ENCODE data around the gene ATG4B.

ATG4B gene

GRCh38 chr2:241695651-241696050 lies 58.2 kb downstream of the ATG4B start:
- no peak for ATAC-seq

DNA sequence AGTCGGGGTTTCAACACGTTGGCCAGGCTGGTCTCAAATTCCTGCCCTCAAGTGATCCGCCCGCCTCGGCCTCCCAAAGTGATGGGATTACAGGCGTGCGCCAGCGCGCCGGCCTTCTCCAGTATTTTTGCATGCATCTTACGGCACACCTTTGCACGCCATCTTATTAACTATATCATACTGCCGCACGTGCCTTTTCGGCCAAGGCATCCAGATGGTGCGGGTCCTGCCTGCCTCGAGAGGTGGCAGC lies 63.6 kb downstream of the ATG4B start:
- ATAC-seq = no peak

DNA sequence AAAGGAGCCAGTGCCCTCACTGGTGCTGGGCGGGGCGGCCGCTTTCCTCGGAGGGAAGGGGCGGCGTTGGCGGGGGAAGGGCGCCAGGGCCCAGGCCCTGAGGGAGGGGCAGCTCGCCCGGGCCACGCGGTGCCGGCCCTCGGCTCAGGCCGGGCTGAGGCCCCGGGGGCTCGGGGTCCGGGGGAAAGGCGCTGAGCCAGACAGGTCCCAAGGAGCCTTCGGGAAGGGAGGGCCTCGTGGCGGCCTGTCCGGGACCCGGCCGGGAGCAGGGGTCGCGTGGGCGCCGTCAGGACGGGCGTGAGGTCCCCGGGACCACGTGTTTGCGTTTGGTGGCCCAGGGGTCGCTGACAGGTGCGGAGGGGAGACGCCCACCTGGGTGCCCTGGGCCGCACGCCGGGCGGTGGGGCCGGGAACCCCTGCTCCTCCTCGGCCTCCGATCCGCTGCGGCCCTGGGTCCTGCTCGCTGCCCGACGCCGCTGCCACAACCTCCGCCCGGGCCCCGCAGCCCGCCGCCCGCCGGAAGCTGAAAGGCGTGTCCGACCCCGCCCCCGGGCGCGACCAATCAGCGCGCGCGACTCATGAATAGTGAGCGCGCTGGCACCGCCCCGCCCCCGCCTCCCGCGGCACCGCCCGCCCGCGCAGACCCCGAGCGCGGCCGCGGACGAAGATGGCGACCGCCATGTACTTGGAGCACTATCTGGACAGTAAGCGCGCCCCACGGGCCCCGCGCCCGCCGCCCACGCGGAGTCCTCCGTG lies 64.1 kb downstream of the ATG4B start, which contains the start of gene ING5:
Gene ING5, plus strand, starts transcription at position 641 of the 756 bp plus-strand sequence. Its CDS starts 27 bp downstream, at position 668.
- ATAC-seq = peak; percentile 71 to 75

DNA sequence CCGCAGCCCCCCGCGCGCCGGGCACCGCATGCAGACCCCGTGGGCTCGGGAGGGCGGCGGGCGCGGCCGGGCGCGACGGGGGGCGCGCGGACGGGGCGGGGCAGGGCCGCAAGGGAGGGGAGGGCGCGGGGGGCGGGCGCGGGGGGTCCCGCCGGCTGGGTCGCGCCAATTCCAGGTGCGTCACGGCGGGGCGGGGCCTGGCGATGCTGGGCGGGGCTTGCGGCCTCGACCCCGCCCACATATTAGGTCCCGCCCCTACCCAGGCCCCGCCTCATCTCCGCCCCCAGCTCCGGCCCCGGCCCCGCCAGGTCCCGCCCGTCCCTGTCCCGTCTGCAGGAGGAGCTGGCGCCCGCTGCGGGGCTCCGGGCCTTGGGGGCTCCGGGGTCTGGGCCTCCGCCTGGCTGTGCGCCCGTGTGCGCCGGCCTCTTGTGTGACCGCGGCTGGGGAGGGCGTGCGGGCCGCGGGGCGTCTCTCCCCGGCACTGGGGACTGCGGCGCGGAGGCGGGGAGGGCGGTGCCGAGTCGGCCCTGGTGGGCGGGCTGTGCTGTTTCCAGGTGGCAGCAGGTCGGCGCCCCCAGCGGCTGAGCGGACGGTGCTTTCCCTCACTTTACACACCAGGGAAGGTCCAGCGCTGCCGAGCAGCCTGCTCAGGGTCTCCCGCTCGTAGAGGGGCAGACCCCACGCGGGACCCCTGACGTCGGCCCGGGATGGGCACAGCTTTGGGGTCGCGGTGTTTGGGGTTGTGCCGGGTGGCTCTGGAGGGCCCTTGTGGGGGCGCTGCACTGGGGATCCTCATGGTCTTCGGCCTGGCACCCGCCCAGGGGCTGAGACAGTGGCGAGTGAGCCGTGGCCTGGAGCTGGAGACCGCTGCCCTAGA lies 64.9 kb downstream of the ATG4B start:
- peak; percentile 62 to 65 for ATAC-seq

DNA sequence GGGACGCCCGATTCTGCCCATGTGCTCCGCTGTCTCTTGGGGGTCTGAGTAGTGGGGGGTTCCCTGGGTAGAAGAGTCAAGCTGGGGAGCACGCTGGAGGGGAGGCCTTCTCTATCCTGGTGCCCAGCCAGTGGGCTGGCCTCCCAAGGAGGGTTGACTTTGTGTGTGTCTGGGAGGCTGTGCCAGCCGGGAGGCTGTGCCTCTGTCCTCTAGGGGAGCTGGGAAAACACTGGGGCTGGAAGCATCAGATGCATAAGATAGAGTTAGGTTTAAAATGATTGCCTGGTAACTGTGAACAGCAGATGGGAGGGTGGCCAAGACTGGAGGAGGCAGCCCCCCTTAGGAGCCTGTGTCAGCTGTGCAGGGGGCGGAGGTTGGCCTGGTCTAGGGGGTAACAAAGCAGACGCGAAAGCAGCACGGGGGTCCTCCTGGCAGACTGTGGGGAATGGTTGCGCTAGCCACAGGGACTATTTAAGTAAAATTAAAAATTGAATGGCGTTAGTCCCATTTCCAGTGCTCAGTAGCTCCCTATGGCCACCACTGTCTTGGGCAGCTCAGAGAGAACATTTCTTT lies 65.6 kb downstream of the ATG4B start:
- no peak for ATAC-seq

GRCh38 chr2:241706537-241706936 lies 69.0 kb downstream of the ATG4B start:
- no peak for ATAC-seq

DNA sequence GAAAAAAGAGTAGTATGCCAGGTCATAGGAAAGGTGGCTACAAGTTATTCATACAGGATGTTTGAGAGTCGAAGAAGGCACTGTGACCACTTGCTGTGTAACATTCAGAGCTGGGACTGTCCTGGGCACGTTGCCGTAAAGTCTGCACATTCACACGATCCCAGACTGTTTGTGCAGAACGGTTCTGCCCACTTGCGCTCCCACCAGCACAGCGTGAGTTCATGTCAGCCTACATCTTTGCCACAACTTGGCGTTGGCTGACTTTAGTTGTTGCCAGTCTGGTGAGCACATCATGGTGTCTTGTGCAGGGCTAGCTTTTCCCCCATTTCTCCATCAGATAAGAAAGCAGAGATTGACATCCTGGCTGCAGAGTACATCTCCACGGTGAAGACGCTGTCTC lies 71.4 kb downstream of the ATG4B start:
- ATAC-seq = no peak

- no peak for ATAC-seq
Observed at GRCh38 chr2:241719093-241719492, 81.6 kb downstream of the ATG4B start.

DNA sequence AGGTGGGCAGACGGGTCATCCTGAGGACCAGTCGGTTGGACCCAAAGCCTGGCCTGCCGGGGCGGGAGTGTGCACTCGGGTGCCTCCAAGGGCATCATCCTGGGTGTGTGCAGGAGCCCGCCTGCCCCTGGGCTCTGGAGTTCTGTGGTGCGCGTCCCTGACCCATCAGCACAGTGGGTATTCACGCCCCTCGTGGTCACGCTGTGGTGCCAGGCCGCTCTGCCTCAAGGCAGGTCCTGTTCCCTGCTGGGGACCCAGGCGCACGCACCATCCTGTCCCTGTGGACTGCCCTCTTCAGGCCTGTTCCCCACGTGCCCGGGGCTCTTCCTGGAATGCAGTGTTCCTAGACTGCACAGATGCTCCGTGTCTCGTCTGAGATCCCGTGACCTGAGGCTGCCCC lies 82.6 kb downstream of the ATG4B start:
- no peak for ATAC-seq

DNA sequence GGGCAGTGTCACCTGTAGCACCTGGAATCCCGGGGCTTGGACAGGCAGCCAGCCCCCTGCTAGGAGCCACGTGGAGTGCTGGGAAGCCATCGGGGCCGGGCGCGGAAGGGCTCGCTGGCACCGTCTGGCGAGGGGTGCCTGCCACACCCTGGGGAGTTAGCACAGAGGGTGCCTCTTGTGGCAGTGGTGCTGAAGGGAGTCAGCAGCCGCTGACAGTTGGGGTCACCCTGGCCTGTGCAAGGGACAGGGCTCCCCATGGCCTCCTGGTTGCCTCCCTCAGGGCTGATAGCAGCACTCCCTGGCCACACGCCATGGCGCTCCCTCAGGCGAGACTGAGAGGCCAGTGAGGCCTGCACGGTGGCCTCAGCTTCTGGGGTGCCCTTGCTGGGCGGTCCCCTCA lies 83.1 kb downstream of the ATG4B start:
- ATAC-seq = no peak

DNA sequence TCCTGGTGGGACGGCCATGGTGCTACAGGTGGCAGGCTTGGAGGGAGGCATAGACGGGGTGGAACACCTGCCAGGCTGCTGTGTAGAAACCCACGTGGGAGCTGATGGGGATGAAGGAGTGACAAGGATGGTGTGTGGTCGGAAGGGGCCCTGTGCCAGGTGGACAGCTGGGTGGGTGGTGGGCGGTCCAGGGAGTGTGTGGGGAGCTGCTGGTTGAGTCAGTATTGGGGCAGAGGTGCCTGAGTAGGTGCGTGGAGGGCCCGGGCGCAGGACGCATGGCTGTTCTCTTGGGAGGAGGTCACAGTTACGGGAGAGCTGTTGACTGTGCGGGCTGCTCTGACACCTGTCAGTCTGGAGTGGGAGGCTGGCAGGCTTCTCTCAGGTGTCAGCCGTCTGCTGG lies 84.4 kb downstream of the ATG4B start:
- no peak for ATAC-seq

GRCh38 chr2:241722896-241723454 lies 85.5 kb downstream of the ATG4B start:
- no peak for ATAC-seq

Measured in activated CD4-positive, CD25-positive, alpha-beta regulatory T cell treated with anti-CD3 and anti-CD28 coated beads, Interleukin-2, amount 50 U/mL, for 24 hours (primary cell).